K562 (cell line): ENCODE measurements around the gene CZIB. TPM values are rescaled to one million over a fixed set of nuclear protein-coding genes. Genes with fewer than 3 reads are reported as not detected.

ENCODE experiments used
- ELF4 ChIP-seq: fragments of 450-650 bp; formaldehyde crosslinking; IDR thresholded peaks from 2 replicates; pipeline ENCODE4 v1.4.0; 2022; ENCODE audit warnings: missing genetic modification characterization
- FOSL1 ChIP-seq: fragments of 200-800 bp; sonication (Bioruptor generic); conservative IDR thresholded peaks from 2 replicates; pipeline ENCODE4 v1.6.1; 2016; ENCODE audit warnings: missing genetic modification characterization, missing compliant biosample characterization
- JUN ChIP-seq, 2 experiments: sonication (generic) in 1 of 2; formaldehyde crosslinking in 1 of 2; IDR thresholded peaks; 2 replicates each; pipeline versions ENCODE4 v1.6.1 to v1.8.0; 2012 to 2022; ENCODE audit warnings: borderline replicate concordance in 2 of 2, mild to moderate bottlenecking in 2 of 2, improper control_type of control experiment in 1 of 2, low read depth in 1 of 2, low read length in 1 of 2, missing genetic modification reagents in 1 of 2
- KAT8 ChIP-seq: fragments of 450-650 bp; IDR thresholded peaks from 2 replicates; pipeline ENCODE4 v1.6.1; 2016; ENCODE audit warnings: low read depth, mild to moderate bottlenecking
- NR2C1 ChIP-seq, 2 experiments: fragments of 450-650 bp; IDR thresholded peaks; 2 replicates each; pipeline ENCODE4 v1.6.1; 2017; ENCODE audit warnings: mild to moderate bottlenecking in 2 of 2, antibody characterized with exemption in 1 of 2, inconsistent platforms in 1 of 2, missing compliant biosample characterization in 1 of 2, missing genetic modification characterization in 1 of 2
- PML ChIP-seq: IDR thresholded peaks from 2 replicates; pipeline ENCODE4 v1.6.1; 2012; ENCODE audit warnings: low read length, inconsistent platforms
- PRMT5 ChIP-seq: sonication (generic); formaldehyde crosslinking; IDR thresholded peaks from 2 replicates; pipeline ENCODE4 v1.5.0; 2020; ENCODE audit warnings: missing genetic modification reagents
- RB1 ChIP-seq: fragments of 450-650 bp; IDR thresholded peaks from 2 replicates; pipeline ENCODE4 v1.6.1; 2017; ENCODE audit warnings: low read depth, mild to moderate bottlenecking
- SOX6 ChIP-seq: fragments of 450-650 bp; IDR thresholded peaks from 2 replicates; pipeline ENCODE4 v1.6.1; 2014; ENCODE audit warnings: mild to moderate bottlenecking
- TBL1XR1 ChIP-seq, 2 experiments: IDR thresholded peaks; 2 replicates each; pipeline ENCODE4 v1.6.1; 2012; ENCODE audit warnings: improper control_type of control experiment in 2 of 2, low read length in 2 of 2, mild to moderate bottlenecking in 1 of 2
- TGIF2 ChIP-seq: sonication (generic); formaldehyde crosslinking; IDR thresholded peaks from 2 replicates; pipeline ENCODE4 v1.8.1; 2022; ENCODE audit warnings: mild to moderate bottlenecking, missing genetic modification reagents, moderate library complexity
- THRAP3 ChIP-seq: fragments of 450-650 bp; IDR thresholded peaks from 2 replicates; pipeline ENCODE4 v1.6.1; 2016; ENCODE audit warnings: mild to moderate bottlenecking, inconsistent platforms, borderline replicate concordance
- TSC22D4 ChIP-seq: fragments of 450-650 bp; IDR thresholded peaks from 2 replicates; pipeline ENCODE4 v1.6.1; 2016; ENCODE audit warnings: missing genetic modification characterization, missing biosample characterization, control low read depth
- ZNF23 ChIP-seq: fragments of 250-450 bp; sonication (Bioruptor Pico); IDR thresholded peaks from 2 replicates; pipeline ENCODE4 v1.4.0; 2020; ENCODE audit warnings: mild to moderate bottlenecking
- ZNF311 ChIP-seq: fragments of 250-450 bp; sonication (Bioruptor Pico); IDR thresholded peaks from 2 replicates; pipeline ENCODE4 v1.4.0; 2020; ENCODE audit warnings: mild to moderate bottlenecking, moderate library complexity
- polyA plus RNA-seq, 8 experiments: library from polyadenylated mRNA; depleted of rRNA in 4 of 8; stranded (reverse) in 5 of 8; unstranded in 3 of 8; fragments of >200 nt; fragmentation: Nextera tagmentation in 2 of 8; fragmentation: Illumina TruSeq in 1 of 8; extraction: Ambion mirVana in 2 of 8; extraction: Trizol in 1 of 8; gene quantifications; 2 replicates each; pipeline versions ENCODE4 v1.2.1 to v1.2.3, GENCODE V29; 2011 to 2014; ENCODE audit warnings: inconsistent platforms in 1 of 8, missing spikeins in 1 of 8
- total RNA-seq, 7 experiments: library from RNA; depleted of rRNA in 6 of 7; stranded (reverse); fragments of >200 nt in 6 of 7; fragmentation: Illumina TruSeq in 2 of 7; extraction: Trizol in 2 of 7; gene quantifications; 2 replicates each; pipeline versions ENCODE4 v1.2.1 to v1.2.3, GENCODE V29; 2011 to 2021; ENCODE audit warnings: low replicate concordance in 1 of 7
- TF ChIP-seq, protein P1 (sequence below): fragments of 450-650 bp; IDR thresholded peaks from 2 replicates; pipeline ENCODE4 v1.6.1; 2016; ENCODE audit warnings: borderline replicate concordance
- TF ChIP-seq, protein P2 (sequence below): fragments of 450-650 bp; IDR thresholded peaks from 2 replicates; pipeline ENCODE4 v1.6.1; 2016; ENCODE audit warnings: mild to moderate bottlenecking
- TF ChIP-seq, protein P3 (sequence below), 3 experiments: IDR thresholded peaks in 2 of 3; conservative IDR thresholded peaks in 1 of 3; 2 replicates each; pipeline ENCODE4 v1.5.1; 2011 to 2012; ENCODE audit warnings: low read length in 3 of 3, mild to moderate bottlenecking in 3 of 3, control low read depth in 2 of 3, improper control_type of control experiment in 1 of 3, inconsistent platforms in 1 of 3, low read depth in 1 of 3, mixed read lengths in 1 of 3, moderate library complexity in 1 of 3; ENCODE audit not compliant: insufficient read depth in 2 of 3
- TF ChIP-seq, protein P4 (sequence below), 2 experiments: fragments of 250-450 bp in 1 of 2; fragments of 450-650 bp in 1 of 2; sonication (Bioruptor Pico) in 1 of 2; IDR thresholded peaks; 2 replicates each; pipeline versions ENCODE4 v1.6.1 to v1.8.0; 2016 to 2021; ENCODE audit warnings: mild to moderate bottlenecking in 2 of 2, moderate library complexity in 2 of 2, missing compliant biosample characterization in 1 of 2, missing genetic modification characterization in 1 of 2

CZIB gene
- total and polyA plus RNA-seq, 9 of the 15 experiments (the other 6 are each of a cell fraction or from before 2014, with no cell fraction given) = 52.6 to 111 (median 80.0) TPM

DNA sequence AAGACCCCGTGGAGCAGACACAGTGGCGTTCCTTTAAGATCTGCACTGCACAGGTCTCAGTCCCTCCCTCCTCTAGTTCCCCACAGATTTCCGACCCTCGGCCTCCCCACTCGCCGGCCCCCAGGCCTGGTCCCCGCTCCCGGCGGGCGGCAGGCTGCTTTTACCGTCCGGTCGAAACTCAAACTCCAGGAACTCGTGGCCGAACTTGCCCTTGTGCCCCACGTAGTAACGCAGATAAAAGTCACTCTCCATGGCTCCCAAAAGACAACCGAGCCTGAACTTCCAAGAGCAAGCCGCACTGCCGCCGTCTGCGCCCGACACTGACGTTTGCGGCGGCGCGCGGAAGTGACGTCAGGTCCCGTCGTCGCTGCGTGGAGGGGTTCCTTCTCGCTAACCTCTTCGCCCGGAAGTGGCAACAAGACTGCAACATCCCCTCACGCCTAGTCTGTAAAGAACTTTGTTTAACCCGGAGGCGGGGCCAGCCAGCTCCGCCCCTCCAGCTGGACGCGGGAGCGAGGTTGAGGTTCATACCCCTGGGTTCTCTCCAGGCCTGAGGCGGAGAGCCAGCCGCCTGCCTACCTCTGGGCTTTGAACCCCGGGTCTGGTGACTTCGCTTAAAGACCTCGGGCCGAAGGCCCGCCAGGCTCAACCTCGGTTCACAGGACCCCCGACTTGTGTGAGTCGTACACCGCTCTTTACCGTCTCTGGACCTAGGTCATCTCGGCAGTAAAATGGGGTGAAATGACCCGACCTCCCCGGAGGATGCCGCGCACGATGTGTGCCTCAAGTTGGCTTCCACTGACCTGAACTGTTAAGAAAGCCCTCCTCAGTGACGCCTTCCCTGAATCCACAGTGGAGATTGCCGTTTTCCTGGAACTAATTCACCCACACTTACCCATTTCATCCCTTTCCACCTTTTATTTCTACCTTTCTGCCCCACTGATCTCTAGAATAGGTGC lies 18.0 kb upstream of the CZIB start, which contains the start of gene MAGOH (continued):
- TF ChIP-seq TSC22D4 (tag) = no peak
- peak; percentile 95; the same call in 1 of the 2 replicates for TF ChIP-seq THRAP3
- no peak for TF ChIP-seq TGIF2 (CRISPR knock-in tag)
- TF ChIP-seq TBL1XR1 (IDR thresholded peaks at IDR 0.05; ENCODE audit: low read length in 2 of 2) = peak in 1 of 2 experiments; percentile 99; a peak in 3 of 4 replicates
- peak; percentile 7; the same call in 1 of the 2 replicates for TF ChIP-seq FOSL1
- TF ChIP-seq ZNF23 (CRISPR knock-in tag) = no peak
- peak; percentile 85; the same call in 1 of the 2 replicates for TF ChIP-seq RB1
- peak; percentile 71; the same call in 1 of the 2 replicates for TF ChIP-seq JUN (IDR thresholded peaks at IDR 0.05; ENCODE audit: borderline replicate concordance, low read depth, low read length)
- peak; percentile 84 for TF ChIP-seq JUN (CRISPR knock-in tag; IDR thresholded peaks at IDR 0.05; ENCODE audit: borderline replicate concordance)
- peak; percentile 87 for TF ChIP-seq NR2C1 (IDR thresholded peaks at IDR 0.05)
- TF ChIP-seq NR2C1 (tag; IDR thresholded peaks at IDR 0.05) = peak; percentile 92
- TF ChIP-seq PML = peak; percentile 82; the same call in 1 of the 2 replicates
- no peak for TF ChIP-seq ZNF311 (CRISPR knock-in tag)
- TF ChIP-seq, protein P1, sequence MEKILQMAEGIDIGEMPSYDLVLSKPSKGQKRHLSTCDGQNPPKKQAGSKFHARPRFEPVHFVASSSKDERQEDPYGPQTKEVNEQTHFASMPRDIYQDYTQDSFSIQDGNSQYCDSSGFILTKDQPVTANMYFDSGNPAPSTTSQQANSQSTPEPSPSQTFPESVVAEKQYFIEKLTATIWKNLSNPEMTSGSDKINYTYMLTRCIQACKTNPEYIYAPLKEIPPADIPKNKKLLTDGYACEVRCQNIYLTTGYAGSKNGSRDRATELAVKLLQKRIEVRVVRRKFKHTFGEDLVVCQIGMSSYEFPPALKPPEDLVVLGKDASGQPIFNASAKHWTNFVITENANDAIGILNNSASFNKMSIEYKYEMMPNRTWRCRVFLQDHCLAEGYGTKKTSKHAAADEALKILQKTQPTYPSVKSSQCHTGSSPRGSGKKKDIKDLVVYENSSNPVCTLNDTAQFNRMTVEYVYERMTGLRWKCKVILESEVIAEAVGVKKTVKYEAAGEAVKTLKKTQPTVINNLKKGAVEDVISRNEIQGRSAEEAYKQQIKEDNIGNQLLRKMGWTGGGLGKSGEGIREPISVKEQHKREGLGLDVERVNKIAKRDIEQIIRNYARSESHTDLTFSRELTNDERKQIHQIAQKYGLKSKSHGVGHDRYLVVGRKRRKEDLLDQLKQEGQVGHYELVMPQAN = peak; percentile 93
- no peak for TF ChIP-seq ELF4
- peak; percentile 63 for TF ChIP-seq SOX6
- TF ChIP-seq, protein P2, sequence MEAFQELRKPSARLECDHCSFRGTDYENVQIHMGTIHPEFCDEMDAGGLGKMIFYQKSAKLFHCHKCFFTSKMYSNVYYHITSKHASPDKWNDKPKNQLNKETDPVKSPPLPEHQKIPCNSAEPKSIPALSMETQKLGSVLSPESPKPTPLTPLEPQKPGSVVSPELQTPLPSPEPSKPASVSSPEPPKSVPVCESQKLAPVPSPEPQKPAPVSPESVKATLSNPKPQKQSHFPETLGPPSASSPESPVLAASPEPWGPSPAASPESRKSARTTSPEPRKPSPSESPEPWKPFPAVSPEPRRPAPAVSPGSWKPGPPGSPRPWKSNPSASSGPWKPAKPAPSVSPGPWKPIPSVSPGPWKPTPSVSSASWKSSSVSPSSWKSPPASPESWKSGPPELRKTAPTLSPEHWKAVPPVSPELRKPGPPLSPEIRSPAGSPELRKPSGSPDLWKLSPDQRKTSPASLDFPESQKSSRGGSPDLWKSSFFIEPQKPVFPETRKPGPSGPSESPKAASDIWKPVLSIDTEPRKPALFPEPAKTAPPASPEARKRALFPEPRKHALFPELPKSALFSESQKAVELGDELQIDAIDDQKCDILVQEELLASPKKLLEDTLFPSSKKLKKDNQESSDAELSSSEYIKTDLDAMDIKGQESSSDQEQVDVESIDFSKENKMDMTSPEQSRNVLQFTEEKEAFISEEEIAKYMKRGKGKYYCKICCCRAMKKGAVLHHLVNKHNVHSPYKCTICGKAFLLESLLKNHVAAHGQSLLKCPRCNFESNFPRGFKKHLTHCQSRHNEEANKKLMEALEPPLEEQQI = peak; percentile 10; the same call in 1 of the 2 replicates
- TF ChIP-seq, protein P3, sequence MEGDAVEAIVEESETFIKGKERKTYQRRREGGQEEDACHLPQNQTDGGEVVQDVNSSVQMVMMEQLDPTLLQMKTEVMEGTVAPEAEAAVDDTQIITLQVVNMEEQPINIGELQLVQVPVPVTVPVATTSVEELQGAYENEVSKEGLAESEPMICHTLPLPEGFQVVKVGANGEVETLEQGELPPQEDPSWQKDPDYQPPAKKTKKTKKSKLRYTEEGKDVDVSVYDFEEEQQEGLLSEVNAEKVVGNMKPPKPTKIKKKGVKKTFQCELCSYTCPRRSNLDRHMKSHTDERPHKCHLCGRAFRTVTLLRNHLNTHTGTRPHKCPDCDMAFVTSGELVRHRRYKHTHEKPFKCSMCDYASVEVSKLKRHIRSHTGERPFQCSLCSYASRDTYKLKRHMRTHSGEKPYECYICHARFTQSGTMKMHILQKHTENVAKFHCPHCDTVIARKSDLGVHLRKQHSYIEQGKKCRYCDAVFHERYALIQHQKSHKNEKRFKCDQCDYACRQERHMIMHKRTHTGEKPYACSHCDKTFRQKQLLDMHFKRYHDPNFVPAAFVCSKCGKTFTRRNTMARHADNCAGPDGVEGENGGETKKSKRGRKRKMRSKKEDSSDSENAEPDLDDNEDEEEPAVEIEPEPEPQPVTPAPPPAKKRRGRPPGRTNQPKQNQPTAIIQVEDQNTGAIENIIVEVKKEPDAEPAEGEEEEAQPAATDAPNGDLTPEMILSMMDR (IDR thresholded peaks at IDR 0.05 in 2 of 3, conservative IDR thresholded peaks at IDR 0.05 in 1 of 3; ENCODE audit: insufficient read depth in 2 of 3, low read depth in 1 of 3, low read length in 3 of 3) = 0 out of 6 replicates have a peak, but pooled peaks of 1 of the 3 experiments have one; percentile 0
- TF ChIP-seq PRMT5 = no peak
- 0 out of 2 replicates have a peak, but pooled peaks have one; percentile 28 for TF ChIP-seq KAT8
- TF ChIP-seq, protein P4, sequence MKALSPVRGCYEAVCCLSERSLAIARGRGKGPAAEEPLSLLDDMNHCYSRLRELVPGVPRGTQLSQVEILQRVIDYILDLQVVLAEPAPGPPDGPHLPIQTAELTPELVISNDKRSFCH (CRISPR knock-in tag; IDR thresholded peaks at IDR 0.05) = no peak
- TF ChIP-seq, protein P4 (tag; IDR thresholded peaks at IDR 0.05) = peak; percentile 64; the same call in 1 of the 2 replicates
